Posterior cingulate gyrus (tissue), 11 donors: Measurements from ENCODE around the gene RBM10.

Experiments
- DNase-seq, 10 donors: peaks; one replicate each; pipeline versions ENCODE4 v3.0.0 to v3.0.0-alpha.2; 2020 to 2021; ENCODE audit warnings: mixed read lengths in 3 of 10
- intact Hi-C: fragments of 100-400 bp; cut with DNase I; formaldehyde crosslinking; loops from one replicate; pipeline ENCODE4 v1.15.1; 2023

Gene RBM10

DNA sequence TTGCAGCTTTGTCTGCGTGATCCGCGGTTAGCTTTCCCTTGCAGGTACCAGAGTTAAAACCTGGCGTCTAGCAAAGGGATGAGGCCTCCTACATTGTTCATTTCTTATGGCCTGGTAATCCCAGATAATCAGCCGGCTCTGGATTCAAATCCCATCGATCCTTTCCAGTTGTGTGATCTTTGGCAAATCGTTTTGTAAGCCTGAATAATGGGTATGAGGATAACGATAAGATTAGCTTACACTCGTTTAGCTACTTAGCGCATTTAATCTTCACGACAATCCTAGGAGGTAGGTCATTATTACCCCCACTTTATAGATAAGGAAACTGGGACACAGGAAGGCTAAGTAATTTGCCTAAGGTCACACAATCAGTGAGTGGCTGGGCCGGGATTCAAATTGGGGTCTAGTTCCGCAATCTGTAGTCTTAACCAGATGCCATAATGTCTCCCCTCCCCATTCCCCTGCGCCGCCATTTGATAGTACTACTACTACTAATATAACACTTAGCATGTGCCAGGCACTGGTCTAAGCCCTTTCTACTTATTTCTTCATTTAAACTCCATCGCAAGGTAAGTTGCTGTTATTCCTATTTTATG, 46.9 kb downstream of the RBM10 start:
- intact Hi-C loops, result no loop called here
- DNase-seq, result peak in 1 of 10 donors; percentile 21

- peak; percentile 88 to 99 (median 96) for DNase-seq
- intact Hi-C loops, result loop anchor here (1.0 kb wide), 1 partner anchor 24 kb away; no protein-coding TSS in a partner anchor
These were observed 48.6 kb downstream of the RBM10 start, which contains the start of gene UBA1 for GRCh38 chrX:47193475-47194193. Gene UBA1 (plus strand): TSS chrX:47193829. CDS start chrX:47198803, 4,974 bp downstream.

DNA sequence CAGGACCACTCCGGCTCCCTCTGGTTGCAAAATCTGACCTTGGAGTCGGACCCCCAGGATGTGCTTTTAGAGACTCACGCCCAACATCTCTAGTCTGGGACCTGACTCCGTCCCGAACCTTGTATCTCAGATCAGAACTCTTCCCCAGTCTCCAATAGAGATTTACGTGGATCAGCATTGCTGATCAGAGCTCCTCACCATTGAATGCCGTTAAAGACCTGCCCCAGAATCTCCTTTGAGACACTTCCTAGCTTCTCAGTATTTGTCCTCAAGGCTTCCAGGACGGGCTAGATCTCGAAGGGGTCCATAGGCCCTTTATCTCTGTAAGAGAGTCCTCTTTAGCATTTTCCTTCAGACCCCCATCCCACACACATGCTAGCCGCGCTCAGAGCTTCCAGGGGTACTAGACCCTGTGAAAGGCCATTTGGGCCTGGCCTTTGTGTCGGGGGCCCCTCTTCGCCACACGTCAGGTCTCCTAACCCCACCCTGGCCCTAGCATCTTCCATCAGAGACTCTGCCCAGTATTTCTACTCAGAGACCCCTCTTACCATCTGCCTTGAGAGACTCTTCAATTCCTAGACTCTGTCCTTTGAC, 49.3 kb downstream of the RBM10 start:
- DNase-seq, result peak in 3 of 10 donors; percentile 6 to 25 (median 24)
- intact Hi-C loops, result loop anchor here (1.0 kb wide), 1 partner anchor 23 kb away; no protein-coding TSS in a partner anchor

- intact Hi-C loops, result no loop called here
- DNase-seq, result no peak
These were observed 51.1 kb downstream of the RBM10 start for GRCh38 chrX:47196098-47196497.

DNA sequence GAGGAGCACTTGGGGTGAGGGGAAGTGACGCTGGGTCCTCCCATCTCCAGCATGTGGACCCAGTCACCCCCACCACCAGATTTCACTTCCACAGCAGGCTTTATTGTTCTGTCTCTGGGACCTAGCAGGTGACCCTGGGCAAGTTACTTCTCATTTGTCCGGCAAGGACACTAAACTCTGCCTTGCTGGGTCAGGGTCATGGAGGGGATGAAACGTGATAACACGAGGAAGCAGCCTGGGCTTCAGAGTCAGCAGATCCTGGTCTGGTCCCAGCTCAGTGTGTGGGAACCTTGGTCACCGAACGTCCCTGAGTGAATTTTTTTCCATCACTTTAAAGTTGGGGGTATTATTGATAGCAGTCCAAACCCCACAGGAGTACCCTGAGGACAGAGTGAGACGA, 52.5 kb downstream of the RBM10 start:
- peak in 2 of 10 donors; percentile 23 to 39 for DNase-seq
- intact Hi-C loops, result no loop called here

DNA sequence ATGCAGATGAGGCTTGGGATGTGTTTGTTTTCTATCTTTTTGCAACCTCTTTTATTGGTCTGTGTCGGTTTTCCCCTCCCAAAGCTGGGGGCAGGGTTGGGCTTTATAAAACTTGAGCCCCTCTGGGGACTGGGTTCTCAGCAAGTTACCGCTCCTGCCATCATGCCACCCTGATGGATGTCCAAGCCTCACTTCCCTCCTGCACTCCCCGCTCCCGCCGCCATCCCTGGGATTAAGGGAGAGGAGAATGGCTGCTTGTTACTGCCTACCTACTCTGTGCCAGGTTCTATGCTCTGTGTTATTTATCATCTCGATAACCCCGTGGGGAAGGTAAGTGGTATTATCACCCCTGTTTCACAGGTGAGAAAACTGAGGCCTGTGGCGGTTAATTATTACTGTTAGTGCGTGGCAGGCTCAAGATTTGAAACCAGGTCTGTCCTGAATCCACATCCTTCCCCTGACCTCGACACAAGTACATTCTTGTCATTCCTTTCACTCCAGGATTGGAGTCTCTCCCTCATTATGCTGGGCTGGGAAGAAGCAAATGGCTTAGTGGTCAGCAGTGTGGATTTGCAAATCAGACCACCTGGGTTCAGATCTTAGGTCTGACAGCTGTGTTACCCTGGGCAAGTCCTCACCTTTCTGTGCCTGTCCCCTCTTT, 53.1 kb downstream of the RBM10 start:
- DNase-seq, result peak in 2 of 10 donors; percentile 65 to 76
- intact Hi-C loops, result no loop called here

DNA sequence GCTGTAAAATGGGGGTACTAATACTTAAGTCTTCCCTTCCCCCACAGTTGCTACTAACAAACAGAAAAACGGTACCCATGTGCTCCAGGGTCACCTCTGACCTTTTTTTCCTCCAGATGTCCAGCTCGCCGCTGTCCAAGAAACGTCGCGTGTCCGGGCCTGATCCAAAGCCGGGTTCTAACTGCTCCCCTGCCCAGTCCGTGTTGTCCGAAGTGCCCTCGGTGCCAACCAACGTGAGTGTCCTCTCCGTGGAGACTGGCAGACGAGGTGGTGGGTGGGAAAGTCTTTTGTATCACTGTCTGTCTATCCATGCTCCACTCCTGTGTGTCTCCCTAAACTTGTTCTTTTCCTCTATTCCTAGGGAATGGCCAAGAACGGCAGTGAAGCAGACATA, 53.7 kb downstream of the RBM10 start:
- intact Hi-C loops, result no loop called here

GRCh38 chrX:47199286-47199685, 54.3 kb downstream of the RBM10 start:
- intact Hi-C loops, result no loop called here
- DNase-seq, result peak in 2 of 10 donors; percentile 18 to 56

More for the DNA sequence above, 53.7 kb downstream of the RBM10 start:
- peak in 2 of 10 donors; percentile 47 to 70 for DNase-seq

GRCh38 chrX:47200385-47201150, 55.5 kb downstream of the RBM10 start:
- peak in 2 of 10 donors; percentile 57 to 59 for DNase-seq
- intact Hi-C loops, result no loop called here

DNA sequence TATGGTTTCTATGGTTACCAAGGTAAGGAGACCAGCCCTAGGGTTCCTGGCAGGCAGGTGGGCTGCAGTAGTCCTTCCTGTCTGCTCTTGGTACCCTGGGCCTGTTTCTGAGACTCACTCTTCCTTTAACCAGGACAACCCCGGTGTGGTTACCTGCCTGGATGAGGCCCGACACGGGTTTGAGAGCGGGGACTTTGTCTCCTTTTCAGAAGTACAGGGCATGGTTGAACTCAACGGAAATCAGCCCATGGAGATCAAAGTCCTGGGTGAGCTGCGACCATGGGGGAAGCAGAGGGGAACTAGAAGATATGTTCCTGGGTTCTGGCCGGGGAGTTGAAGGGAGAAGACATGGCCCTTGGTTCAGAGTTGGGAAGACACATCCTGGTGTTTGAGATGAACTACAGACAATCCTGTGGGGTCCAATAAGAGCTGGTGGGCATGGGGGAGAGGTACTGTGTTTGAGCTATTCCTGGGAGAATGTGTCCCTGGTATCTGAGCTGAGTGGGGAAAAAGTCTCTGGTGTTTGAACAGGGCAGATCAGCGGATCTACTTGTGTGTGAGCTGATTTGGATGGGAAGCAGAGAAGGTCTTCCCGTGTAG, 56.4 kb downstream of the RBM10 start:
- intact Hi-C loops, result no loop called here
- peak in 2 of 10 donors; percentile 25 to 30 for DNase-seq

GRCh38 chrX:47202316-47202715, 57.3 kb downstream of the RBM10 start:
- intact Hi-C loops, result no loop called here

GRCh38 chrX:47202877-47203276, 57.9 kb downstream of the RBM10 start:
- intact Hi-C loops, result no loop called here
- no peak for DNase-seq

More at GRCh38 chrX:47202316-47202715, 57.3 kb downstream of the RBM10 start:
- DNase-seq, result peak in 2 of 10 donors; percentile 81 to 85

DNA sequence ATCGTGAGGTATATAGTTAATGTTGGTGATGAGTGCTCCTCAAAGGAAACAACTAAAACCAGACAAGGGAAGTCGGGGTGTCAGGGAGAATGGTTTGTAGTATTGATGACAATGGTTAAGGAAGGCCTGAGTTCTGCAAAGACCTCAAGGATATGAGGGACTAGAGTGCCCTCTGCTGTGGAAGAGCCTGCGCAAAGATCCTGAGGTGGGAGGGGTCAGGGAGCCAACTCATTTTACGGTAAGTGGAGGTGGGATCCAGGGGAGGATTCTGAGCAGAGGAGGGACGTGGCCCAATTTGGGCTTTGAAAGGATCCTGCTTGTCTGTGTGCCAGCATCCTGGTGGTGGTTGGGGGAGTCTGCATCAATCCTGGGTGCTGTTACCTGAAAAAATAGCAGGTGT, 59.9 kb downstream of the RBM10 start:
- DNase-seq, result no peak
- intact Hi-C loops, result no loop called here

GRCh38 chrX:47206316-47206715, 61.3 kb downstream of the RBM10 start:
- intact Hi-C loops, result no loop called here
- DNase-seq, result peak in 1 of 10 donors; percentile 86

DNA sequence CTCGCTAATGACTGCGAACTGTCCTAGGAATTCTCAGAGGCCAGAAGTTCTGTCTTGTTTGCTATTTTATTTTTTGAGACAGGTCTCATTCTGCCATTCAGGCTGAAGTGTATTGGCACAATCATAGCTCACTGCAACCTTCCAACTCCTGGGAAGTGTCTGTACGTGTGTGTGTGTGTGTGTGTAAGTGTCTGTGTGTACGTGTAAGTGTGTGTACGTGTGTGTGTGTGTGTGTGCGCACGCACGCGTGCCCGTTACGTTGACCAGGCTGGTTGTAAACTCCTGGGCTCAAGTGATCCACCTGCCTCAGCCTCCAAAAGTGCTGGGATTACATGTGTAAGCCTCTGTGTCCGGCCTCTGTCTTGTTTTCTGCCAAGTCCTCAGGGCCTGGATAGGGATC, 63.1 kb downstream of the RBM10 start:
- intact Hi-C loops, result no loop called here
- DNase-seq, result peak in 1 of 10 donors; percentile 45

DNA sequence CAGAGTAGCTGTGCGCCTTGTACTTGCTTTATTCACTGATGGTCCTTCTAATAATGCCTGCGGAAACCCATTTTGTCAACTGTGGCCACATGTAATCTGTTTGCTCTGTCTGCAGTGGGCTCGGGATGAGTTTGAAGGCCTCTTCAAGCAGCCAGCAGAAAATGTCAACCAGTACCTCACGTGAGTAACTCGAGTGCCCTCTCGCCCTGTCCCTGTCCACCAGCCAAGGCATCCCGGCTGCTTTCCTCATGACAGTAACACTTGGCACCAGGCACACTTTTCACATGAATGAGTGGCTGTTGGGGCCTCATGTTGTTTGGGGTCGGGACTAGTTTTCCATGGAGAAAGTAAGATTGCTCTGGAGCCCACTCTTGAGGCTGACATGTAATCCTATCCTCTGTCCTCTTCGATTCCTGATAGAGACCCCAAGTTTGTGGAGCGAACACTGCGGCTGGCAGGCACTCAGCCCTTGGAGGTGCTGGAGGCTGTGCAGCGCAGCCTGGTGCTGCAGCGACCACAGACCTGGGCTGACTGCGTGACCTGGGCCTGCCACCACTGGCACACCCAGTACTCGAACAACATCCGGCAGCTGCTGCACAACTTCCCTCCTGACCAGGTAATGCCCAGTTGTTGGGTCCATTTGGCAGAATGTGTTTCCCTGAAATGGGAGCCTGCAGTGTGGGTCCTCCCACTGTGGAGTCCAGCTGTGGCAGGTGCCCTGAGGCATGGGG, 64.7 kb downstream of the RBM10 start:
- DNase-seq, result peak in 2 of 10 donors; percentile 55 to 74
- intact Hi-C loops, result no loop called here

- peak in 1 of 10 donors; percentile 30 for DNase-seq
- intact Hi-C loops, result no loop called here
These were observed 65.8 kb downstream of the RBM10 start for GRCh38 chrX:47210661-47211425.
